HepG2 (cell line): ENCODE measurements around the gene RPS8. TPM values are rescaled to one million over a fixed set of nuclear protein-coding genes. Genes with fewer than 3 reads are reported as not detected.
A peak's percentile ranks its signal among the peaks of the same experiment; 100 is the strongest.

Experiments
- FIP1L1 ChIP-seq: fragments of 200-400 bp; formaldehyde crosslinking; IDR thresholded peaks from 2 replicates; pipeline ENCODE4 v1.6.1; 2018; ENCODE audit warnings: low read depth, mild to moderate bottlenecking, low read length, moderate library complexity, borderline replicate concordance; ENCODE audit not compliant: insufficient read depth
- GATA4 ChIP-seq: sonication (generic); IDR thresholded peaks from 2 replicates; pipeline ENCODE4 v1.6.1; 2016; ENCODE audit warnings: antibody characterized with exemption, low read depth, borderline replicate concordance
- HHEX ChIP-seq: IDR thresholded peaks from 2 replicates; pipeline ENCODE4 v1.6.1; 2016; ENCODE audit warnings: control low read depth
- KDM5A ChIP-seq: fragments of 200-600 bp; sonication (generic); IDR thresholded peaks from 2 replicates; pipeline ENCODE4 v1.7.0; 2018; ENCODE audit warnings: antibody characterized with exemption, mild to moderate bottlenecking, low read length, borderline replicate concordance
- NR2C2 ChIP-seq: sonication (generic); formaldehyde crosslinking; IDR thresholded peaks from 2 replicates; pipeline ENCODE4 v1.4.0; 2020; ENCODE audit warnings: missing genetic modification reagents, mild to moderate bottlenecking, moderate library complexity, borderline replicate concordance
- ONECUT2 ChIP-seq: sonication (generic); formaldehyde crosslinking; IDR thresholded peaks from 2 replicates; pipeline ENCODE4 v1.4.0; 2020; ENCODE audit warnings: missing genetic modification reagents
- RFXANK ChIP-seq: IDR thresholded peaks from 2 replicates; pipeline ENCODE4 v1.6.1; 2016
- RXRB ChIP-seq: IDR thresholded peaks from 2 replicates; pipeline ENCODE4 v1.6.1; 2016; ENCODE audit warnings: borderline replicate concordance, missing genetic modification reagents, missing compliant biosample characterization
- SP2 ChIP-seq: sonication (generic); formaldehyde crosslinking; IDR thresholded peaks from 2 replicates; pipeline ENCODE4 v1.5.1; 2020; ENCODE audit warnings: mild to moderate bottlenecking, missing genetic modification reagents
- ZBTB3 ChIP-seq: sonication (generic); formaldehyde crosslinking; IDR thresholded peaks from 2 replicates; pipeline ENCODE4 v1.4.0; 2020; ENCODE audit warnings: low read depth, mild to moderate bottlenecking, moderate library complexity, missing genetic modification reagents, borderline replicate concordance
- ZBTB8A ChIP-seq: sonication (generic); formaldehyde crosslinking; IDR thresholded peaks from 2 replicates; pipeline ENCODE4 v1.4.0; 2020; ENCODE audit warnings: mild to moderate bottlenecking, low read depth, missing genetic modification reagents, borderline replicate concordance
- ZMYM4 ChIP-seq: sonication (generic); formaldehyde crosslinking; IDR thresholded peaks from 2 replicates; pipeline ENCODE4 v1.8.1; 2023; ENCODE audit warnings: mild to moderate bottlenecking, missing genetic modification reagents
- ZNF264 ChIP-seq: sonication (generic); formaldehyde crosslinking; IDR thresholded peaks from 2 replicates; pipeline ENCODE4 v1.4.0; 2020; ENCODE audit warnings: missing genetic modification reagents
- ZNF605 ChIP-seq: sonication (generic); formaldehyde crosslinking; IDR thresholded peaks from 2 replicates; pipeline ENCODE4 v1.8.0; 2022; ENCODE audit warnings: mild to moderate bottlenecking, missing genetic modification reagents
- polyA plus RNA-seq, 8 experiments: library from polyadenylated mRNA; depleted of rRNA in 3 of 8; stranded (reverse) in 7 of 8; unstranded in 1 of 8; fragments of >200 nt; fragmentation: Illumina TruSeq in 4 of 8; extraction: Trizol in 4 of 8; gene quantifications; 2 replicates each; pipeline versions ENCODE4 v1.2.1 to v1.2.3, GENCODE V29; 2011 to 2016; ENCODE audit warnings: low read depth in 4 of 8, missing spikeins in 1 of 8, mixed read lengths in 1 of 8; ENCODE audit not compliant: insufficient read depth in 1 of 8
- total RNA-seq, 5 experiments: library from RNA; depleted of rRNA; stranded (reverse); fragments of >200 nt; fragmentation: Illumina TruSeq; extraction: Trizol; gene quantifications; 2 replicates each; pipeline ENCODE4 v1.2.3, GENCODE V29; 2016; ENCODE audit warnings: low read depth in 1 of 5
- TF ChIP-seq, protein P1 (sequence below): sonication (generic); formaldehyde crosslinking; IDR thresholded peaks from 2 replicates; pipeline ENCODE4 v1.4.0; 2020; ENCODE audit warnings: missing genetic modification reagents, borderline replicate concordance
- TF ChIP-seq, protein P2 (sequence below): sonication (generic); formaldehyde crosslinking; IDR thresholded peaks from 2 replicates; pipeline ENCODE4 v1.4.0; 2020; ENCODE audit warnings: mild to moderate bottlenecking, missing genetic modification reagents
- TF ChIP-seq, protein P3 (sequence below): sonication (generic); formaldehyde crosslinking; IDR thresholded peaks from 2 replicates; pipeline ENCODE4 v1.4.0; 2020; ENCODE audit warnings: mild to moderate bottlenecking, missing genetic modification reagents

Gene RPS8
- total and polyA plus RNA-seq, 2 of the 13 experiments (the other 11 are each of a cell fraction or from before 2014, with no cell fraction given), result 2,628 to 2,822 TPM

DNA sequence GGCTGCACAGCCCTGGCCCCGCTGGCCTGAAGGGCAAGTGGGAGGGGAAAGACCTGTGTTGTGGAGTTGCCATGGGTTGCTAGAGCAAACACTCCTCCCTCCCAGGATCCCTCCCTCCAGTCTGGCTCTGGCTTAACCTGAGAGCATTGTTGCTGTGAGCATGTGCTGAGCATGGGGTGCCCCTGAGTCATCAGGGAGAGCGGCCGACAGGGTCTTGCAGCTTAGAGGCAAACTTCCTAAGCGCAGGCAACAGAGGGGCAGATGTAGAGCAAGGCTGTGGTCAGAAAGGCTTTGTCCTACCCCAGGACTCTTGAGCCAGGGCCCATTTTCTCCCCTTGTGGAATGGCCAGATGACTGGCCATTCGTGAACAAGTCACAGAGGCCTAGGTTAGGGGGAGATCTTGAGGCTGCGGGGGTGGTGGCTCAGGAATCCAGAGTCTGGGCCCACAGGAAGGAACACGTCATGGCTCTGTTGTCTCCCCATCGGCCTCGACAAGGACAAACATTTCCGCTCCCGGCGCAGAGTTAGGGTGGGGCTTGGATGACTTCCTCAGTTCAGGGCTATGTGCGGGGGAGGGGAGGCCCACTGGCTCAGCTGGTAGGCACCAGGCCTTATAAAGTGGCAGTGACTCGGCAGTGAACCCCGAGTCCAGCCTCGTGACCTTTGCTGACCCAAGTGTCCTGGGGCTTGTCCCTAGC, 32.2 kb downstream of the RPS8 start (continued):
- peak; percentile 38; the same call in 1 of the 2 replicates for TF ChIP-seq ZMYM4 (CRISPR knock-in tag)
- peak; percentile 6; the same call in 1 of the 2 replicates for TF ChIP-seq KDM5A
- TF ChIP-seq, protein P1, sequence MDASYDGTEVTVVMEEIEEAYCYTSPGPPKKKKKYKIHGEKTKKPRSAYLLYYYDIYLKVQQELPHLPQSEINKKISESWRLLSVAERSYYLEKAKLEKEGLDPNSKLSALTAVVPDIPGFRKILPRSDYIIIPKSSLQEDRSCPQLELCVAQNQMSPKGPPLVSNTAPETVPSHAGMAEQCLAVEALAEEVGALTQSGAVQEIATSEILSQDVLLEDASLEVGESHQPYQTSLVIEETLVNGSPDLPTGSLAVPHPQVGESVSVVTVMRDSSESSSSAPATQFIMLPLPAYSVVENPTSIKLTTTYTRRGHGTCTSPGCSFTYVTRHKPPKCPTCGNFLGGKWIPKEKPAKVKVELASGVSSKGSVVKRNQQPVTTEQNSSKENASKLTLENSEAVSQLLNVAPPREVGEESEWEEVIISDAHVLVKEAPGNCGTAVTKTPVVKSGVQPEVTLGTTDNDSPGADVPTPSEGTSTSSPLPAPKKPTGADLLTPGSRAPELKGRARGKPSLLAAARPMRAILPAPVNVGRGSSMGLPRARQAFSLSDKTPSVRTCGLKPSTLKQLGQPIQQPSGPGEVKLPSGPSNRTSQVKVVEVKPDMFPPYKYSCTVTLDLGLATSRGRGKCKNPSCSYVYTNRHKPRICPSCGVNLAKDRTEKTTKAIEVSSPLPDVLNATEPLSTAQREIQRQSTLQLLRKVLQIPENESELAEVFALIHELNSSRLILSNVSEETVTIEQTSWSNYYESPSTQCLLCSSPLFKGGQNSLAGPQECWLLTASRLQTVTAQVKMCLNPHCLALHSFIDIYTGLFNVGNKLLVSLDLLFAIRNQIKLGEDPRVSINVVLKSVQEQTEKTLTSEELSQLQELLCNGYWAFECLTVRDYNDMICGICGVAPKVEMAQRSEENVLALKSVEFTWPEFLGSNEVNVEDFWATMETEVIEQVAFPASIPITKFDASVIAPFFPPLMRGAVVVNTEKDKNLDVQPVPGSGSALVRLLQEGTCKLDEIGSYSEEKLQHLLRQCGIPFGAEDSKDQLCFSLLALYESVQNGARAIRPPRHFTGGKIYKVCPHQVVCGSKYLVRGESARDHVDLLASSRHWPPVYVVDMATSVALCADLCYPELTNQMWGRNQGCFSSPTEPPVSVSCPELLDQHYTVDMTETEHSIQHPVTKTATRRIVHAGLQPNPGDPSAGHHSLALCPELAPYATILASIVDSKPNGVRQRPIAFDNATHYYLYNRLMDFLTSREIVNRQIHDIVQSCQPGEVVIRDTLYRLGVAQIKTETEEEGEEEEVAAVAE (CRISPR knock-in tag), result peak; percentile 72; the same call in 1 of the 2 replicates
- no peak for TF ChIP-seq ZBTB8A
- no peak; the same call in 1 of the 2 replicates for TF ChIP-seq ZNF264 (CRISPR knock-in tag)
- peak; percentile 63 for TF ChIP-seq RXRB
- no peak for TF ChIP-seq SP2 (CRISPR knock-in tag)
- TF ChIP-seq RFXANK (CRISPR knock-in tag), result 0 out of 2 replicates have a peak, but pooled peaks have one; percentile 32
- TF ChIP-seq, protein P2, sequence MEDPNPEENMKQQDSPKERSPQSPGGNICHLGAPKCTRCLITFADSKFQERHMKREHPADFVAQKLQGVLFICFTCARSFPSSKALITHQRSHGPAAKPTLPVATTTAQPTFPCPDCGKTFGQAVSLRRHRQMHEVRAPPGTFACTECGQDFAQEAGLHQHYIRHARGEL, result no peak
- TF ChIP-seq HHEX (CRISPR knock-in tag), result no peak
- TF ChIP-seq ZNF605, result peak; percentile 93
- TF ChIP-seq ZBTB3 (CRISPR knock-in tag), result 0 out of 2 replicates have a peak, but pooled peaks have one; percentile 27
- peak; percentile 58 for TF ChIP-seq NR2C2 (CRISPR knock-in tag)
- TF ChIP-seq, protein P3, sequence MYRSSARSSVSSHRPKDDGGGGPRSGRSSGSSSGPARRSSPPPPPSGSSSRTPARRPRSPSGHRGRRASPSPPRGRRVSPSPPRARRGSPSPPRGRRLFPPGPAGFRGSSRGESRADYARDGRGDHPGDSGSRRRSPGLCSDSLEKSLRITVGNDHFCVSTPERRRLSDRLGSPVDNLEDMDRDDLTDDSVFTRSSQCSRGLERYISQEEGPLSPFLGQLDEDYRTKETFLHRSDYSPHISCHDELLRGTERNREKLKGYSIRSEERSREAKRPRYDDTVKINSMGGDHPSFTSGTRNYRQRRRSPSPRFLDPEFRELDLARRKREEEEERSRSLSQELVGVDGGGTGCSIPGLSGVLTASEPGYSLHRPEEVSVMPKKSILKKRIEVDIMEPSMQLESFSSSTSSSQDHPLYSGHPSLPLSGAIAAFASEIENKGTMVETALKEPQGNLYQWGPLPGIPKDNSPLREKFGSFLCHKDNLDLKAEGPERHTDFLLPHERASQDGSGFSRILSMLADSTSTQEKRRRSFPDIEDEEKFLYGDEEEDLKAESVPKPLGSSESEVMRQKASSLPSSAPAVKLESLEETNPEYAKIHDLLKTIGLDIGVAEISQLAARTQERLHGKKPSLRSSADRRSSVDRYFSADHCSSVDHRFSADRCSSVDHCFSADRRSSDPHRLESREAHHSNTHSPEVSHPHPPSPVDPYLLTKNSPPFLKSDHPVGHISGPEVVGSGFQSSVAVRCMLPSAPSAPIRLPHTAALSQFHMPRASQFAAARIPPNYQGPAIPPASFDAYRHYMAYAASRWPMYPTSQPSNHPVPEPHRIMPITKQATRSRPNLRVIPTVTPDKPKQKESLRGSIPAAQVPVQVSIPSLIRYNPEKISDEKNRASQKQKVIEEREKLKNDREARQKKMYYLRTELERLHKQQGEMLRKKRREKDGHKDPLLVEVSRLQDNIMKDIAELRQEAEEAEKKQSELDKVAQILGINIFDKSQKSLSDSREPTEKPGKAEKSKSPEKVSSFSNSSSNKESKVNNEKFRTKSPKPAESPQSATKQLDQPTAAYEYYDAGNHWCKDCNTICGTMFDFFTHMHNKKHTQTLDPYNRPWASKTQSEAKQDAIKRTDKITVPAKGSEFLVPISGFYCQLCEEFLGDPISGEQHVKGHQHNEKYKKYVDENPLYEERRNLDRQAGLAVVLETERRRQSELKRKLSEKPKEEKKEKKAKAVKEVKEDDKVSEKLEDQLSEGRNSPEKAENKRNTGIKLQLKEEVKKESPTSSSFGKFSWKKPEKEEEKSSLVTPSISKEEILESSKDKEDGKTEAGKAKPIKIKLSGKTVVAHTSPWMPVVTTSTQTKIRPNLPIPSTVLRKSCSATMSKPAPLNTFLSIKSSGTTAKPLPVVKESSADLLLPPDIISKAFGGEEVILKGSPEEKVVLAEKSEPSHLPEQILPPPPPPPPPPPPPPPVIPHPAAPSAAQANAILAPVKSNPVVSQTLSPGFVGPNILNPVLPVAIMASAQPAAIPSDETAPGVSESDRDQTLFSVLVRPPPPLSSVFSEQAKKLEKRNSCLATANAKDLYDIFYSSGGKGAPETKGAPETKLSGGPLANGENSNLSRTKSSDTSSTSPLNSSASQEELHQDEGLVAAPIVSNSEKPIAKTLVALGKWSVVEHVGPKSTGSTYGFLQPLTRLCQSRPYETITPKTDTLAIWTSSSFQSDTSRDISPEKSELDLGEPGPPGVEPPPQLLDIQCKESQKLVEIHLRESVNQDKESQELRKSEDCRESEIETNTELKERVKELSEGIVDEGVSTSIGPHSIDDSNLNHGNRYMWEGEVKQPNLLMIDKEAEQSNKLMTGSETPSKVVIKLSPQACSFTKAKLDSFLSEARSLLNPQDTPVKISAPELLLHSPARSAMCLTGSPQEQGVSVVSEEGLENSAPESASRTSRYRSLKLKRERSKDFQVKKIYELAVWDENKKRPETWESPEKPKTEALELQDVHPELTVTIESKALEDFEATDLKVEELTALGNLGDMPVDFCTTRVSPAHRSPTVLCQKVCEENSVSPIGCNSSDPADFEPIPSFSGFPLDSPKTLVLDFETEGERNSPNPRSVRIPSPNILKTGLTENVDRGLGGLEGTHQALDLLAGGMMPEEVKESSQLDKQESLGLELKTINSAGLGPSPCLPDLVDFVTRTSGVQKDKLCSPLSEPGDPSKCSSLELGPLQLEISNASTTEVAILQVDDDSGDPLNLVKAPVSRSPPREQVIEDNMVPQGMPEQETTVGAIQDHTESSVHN, result peak; percentile 99
- TF ChIP-seq ONECUT2, result no peak
- TF ChIP-seq GATA4, result peak; percentile 64; the same call in 1 of the 2 replicates
- TF ChIP-seq FIP1L1, result no peak
